Body of pancreas (tissue), 4 donors: Measurements from ENCODE around the gene FBXL7.

Experiments
- CTCF ChIP-seq, 7 experiments: fragments of 450-650 bp in 4 of 7; fragments of 200-600 bp in 3 of 7; sonication (generic) in 3 of 7; IDR thresholded peaks; one replicate each; pipeline ENCODE4 v1.5.1; 2016 to 2019; ENCODE audit warnings: antibody characterized with exemption in 7 of 7
- POLR2A ChIP-seq, 3 donors: fragments of 450-650 bp; IDR thresholded peaks; one replicate each; pipeline ENCODE4 v1.6.1; 2016; ENCODE audit warnings: antibody characterized with exemption in 3 of 3, mild to moderate bottlenecking in 2 of 3

GRCh38 chr5:15506897-15507296, 6.9 kb downstream of the FBXL7 start:
- no peak for TF ChIP-seq CTCF (IDR thresholded peaks at IDR 0.05)
- TF ChIP-seq POLR2A (IDR thresholded peaks at IDR 0.05) = no peak
